ENCODE measurements around the gene DAPK2.

DNA sequence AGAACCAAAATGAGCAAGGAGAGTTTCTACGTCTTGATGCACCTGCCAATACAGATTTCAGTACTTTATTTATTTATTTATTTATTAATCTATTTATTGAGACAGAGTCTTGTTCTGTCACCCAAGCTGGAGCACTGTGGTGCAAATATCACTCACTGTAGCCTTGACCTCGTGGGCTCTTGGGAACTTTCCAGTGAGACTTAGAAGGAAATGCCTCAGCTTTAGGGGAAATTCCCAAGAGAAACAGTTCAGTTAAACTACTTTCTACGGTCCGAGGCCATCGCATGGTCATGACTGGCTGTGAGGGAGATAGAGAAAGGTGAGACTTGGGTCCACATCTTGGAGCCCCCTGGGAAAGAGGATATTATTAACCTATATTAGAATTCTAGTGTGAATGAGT lies 165.5 kb downstream of the DAPK2 start:
- TF ChIP-seq, protein P1, sequence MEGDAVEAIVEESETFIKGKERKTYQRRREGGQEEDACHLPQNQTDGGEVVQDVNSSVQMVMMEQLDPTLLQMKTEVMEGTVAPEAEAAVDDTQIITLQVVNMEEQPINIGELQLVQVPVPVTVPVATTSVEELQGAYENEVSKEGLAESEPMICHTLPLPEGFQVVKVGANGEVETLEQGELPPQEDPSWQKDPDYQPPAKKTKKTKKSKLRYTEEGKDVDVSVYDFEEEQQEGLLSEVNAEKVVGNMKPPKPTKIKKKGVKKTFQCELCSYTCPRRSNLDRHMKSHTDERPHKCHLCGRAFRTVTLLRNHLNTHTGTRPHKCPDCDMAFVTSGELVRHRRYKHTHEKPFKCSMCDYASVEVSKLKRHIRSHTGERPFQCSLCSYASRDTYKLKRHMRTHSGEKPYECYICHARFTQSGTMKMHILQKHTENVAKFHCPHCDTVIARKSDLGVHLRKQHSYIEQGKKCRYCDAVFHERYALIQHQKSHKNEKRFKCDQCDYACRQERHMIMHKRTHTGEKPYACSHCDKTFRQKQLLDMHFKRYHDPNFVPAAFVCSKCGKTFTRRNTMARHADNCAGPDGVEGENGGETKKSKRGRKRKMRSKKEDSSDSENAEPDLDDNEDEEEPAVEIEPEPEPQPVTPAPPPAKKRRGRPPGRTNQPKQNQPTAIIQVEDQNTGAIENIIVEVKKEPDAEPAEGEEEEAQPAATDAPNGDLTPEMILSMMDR (IDR thresholded peaks at IDR 0.05 in 4 of 5, conservative IDR thresholded peaks at IDR 0.05 in 1 of 5): no peak
- TF ChIP-seq POLR2A (IDR thresholded peaks at IDR 0.05): no peak
